ENCODE results near the gene LTF.
A peak's percentile ranks its signal among the peaks of the same experiment; 100 is the strongest.
"Not testable (repeated sequence)": the region's sequence is repeated elsewhere in the genome, so short reads cannot be mapped to it uniquely, and the experiment has no call there.

Gene LTF

GRCh38 chr3:46464326-46465195 is at the start of gene LTF:
LTF (minus strand) TSS chr3:46464905; CDS start chr3:46464867, 38 bp downstream.
- no peak for DNase-seq

GRCh38 chr3:46512191-46512749 is 47.6 kb upstream of the LTF start:
- DNase-seq, result no peak

- DNase-seq, result no peak
These were observed 45.0 kb upstream of the LTF start for GRCh38 chr3:46509661-46510187.

DNA sequence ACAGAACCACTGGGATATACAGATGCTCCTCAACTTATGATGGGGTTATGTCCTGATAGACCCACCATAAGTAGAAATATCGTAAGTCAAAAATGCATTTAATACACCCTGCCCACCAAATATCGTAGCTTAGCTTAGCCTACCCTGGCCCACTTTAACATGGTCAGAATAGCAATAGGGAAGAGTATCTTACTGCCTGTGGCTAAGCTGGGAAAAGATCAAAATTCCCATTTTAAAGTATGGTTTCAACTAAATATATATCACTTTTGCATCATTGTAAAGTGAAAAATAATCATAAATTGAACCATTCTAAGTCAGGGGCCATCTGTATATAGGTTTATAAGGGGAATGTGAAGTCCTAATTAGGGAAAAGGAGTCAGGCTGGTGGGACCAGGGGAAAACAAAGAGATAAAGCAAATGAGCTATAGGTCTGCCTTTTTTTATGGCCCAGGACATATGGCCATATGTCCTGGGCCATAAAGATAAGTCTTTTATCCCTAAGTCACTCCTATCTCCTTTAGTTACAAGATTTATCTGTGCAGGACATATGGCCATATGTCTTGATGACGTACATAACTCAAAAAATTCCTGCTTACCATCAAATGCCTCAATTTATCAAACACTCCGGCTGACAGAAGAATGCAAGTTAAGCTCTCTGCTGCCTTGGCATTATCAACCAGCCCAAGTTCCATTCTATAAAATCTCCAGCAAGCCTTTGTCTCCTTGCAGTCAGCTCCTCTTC is 44.3 kb upstream of the LTF start:
- DNase-seq, result no peak

GRCh38 chr3:46506526-46506925 is 41.8 kb upstream of the LTF start:
- DNase-seq, result no peak

DNA sequence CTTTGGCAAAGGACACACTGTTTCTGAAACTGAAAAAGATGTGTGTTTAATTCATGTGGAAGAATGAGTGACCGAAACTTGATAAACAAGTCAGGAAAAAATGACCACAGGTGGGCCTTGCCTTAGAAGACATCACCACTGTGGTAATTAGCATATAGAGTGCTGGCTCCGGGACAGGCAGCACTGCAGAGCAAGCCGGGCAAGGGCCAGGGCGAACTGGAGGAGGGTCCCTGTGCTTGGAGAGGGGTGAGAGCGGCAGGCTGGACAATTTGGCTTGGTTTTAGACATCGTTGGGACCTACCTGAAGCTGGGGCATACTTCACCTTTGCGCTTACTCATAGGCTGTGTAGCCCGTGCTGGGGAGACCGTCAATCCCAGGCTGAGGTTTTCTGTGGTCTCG is 41.2 kb upstream of the LTF start:
- no peak for DNase-seq

DNA sequence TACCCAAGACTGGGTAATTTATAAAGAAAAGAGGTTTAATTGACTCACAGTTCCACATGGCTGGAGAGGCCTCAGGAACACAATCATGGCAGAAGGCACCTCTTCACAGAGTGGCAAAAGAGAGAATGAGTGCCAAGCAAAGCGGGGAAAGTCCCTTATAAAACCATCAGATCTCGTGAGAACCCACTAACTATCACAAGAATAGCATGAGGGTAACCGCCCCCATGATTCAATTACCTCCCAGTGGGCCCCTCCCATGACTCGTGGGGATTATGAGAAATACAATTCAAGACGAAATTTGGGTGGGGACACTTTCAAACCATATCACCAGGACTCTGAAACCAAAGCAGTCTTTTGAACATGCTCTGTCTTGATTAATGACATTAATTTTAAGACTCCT is 40.1 kb upstream of the LTF start:
- no peak for DNase-seq

DNA sequence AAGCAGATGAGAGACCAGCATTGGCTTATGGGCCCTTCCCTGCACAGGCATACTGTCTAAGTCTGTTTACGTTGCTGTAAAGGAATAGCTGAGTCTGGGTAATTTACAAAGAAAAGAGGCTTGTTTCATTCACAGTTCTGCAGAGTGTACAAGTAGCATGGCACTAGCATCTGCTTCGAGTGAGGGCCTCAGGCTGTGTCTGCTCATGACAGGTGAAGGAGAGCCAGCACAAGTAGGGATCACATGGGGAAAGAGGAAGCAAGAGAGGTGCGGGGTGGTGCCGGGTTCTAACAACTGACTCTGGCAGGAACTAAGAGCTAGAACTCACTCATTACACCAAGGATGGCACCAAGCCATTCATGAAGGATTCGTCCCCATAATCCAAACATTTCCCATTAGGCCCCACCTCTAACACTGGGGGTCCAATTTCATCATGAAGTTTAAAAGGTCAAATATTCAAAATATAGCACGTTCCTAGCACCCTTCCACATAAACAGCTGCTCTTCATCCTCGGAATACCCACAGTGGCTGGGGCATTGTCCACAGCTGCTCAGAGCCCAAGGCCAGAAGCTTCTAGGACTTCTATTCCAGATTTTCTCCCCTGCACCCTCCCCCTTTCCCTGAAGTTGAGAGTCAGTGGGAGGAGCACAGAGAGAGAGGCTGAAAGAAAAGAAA is 38.6 kb upstream of the LTF start:
- DNase-seq, result no peak

GRCh38 chr3:46501702-46502101 is 37.0 kb upstream of the LTF start:
- no peak for DNase-seq

- DNase-seq, result no peak
These were observed 36.2 kb upstream of the LTF start for GRCh38 chr3:46500656-46501635.

DNA sequence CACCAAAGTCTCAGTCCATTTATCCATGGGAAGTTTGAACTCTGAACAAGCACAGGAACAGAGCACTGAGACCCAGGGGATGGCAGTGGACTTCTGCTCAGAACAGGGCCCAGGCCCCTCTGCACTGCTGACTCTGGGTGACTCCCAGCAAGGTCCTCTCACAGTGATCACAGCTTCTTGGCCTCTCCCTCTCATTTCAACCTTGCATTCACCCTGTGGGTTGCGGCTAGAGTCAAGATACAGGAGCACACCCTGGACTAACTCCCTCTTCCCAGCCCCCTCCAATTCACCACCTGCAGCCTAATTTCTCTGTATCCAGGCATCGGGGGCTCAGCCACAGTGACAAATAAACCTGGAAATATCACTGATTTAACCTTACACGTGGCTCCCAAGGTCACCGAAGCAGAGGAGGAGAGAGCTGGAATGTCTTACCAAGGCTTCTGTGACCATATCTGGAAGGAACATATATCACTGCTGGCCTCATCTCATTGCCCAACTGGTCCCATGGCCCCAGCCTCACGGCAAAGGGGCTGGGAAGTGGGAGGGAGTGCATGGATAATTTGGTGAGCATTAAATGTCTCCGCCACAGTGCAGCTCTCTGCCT is 34.3 kb upstream of the LTF start:
- DNase-seq, result no peak

DNA sequence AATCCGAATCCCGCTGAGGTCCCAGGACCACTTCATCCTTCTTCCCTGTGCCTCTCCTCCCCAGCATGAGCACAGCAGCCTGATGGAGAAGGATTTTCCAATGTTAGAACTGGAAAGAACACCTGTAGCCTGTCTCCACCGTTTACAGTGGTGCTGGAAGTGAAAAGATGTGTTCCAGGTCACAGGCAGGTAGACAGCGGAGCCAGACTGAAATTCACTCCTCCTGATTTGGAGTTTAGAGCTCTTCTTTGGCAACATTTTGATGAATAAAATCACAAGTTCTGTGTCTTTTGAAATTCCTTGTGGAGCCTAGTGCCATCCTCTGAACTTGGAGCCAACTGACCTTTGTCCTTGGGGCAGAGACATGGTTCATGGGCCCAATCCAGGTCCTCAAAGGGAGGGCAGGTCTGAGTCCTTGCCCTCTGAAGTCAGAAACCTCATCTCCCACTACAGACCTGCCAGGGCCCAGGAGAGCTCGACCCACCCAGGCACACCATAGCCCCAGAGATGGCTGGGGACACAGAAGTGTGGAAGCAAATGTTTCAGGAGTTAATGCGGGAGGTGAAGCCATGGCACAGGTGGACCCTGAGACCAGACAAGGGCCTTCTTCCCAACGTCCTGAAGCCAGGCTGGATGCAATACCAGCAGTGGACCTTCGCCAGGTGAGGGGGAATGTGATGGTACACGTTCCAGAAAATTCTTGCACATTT is 33.0 kb upstream of the LTF start, which contains the start of gene RTP3:
Gene RTP3 (plus strand): TSS at position 421 of the 710 bp plus-strand sequence. CDS start 87 bp downstream, at position 508.
- no peak for DNase-seq

DNA sequence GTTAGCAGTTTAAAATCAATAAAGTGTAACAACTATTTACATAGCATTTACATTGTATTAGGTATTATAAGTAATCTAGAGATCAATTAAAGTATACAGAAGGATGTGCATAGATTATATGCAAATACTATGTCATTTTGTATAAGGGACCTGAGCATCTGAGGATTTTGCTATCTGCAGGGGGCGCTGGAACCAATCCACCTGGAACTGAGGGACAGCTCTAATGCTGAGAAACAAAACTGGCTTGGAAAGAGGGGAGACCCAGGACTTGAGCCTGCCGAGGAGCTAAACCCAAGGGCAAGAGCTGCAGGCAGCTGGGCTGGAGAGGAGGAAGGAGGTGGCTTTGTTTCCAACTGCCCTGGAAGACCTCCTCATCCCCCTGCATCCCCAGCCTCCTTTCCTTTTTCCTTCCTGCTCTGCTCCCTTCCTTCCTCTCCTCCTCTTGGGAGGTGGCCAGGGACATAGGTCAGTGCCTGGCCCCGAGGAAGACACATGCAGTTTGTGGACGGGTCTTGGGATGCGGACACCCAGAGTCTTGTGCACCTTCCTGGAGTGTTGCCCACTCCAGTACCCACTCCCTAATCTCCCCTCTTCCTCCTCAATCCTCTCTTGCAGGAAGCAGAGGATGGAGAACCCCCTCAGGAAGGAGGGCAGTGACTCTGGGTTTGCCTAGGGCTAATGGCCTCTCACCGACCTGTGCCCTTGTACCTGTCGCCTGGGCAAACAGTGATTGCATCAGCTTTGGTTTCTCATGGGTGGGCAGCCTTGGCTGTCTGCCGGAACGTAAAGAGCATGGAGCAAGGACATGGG is 32.2 kb upstream of the LTF start:
- peak; percentile 32 to 38 for DNase-seq

DNA sequence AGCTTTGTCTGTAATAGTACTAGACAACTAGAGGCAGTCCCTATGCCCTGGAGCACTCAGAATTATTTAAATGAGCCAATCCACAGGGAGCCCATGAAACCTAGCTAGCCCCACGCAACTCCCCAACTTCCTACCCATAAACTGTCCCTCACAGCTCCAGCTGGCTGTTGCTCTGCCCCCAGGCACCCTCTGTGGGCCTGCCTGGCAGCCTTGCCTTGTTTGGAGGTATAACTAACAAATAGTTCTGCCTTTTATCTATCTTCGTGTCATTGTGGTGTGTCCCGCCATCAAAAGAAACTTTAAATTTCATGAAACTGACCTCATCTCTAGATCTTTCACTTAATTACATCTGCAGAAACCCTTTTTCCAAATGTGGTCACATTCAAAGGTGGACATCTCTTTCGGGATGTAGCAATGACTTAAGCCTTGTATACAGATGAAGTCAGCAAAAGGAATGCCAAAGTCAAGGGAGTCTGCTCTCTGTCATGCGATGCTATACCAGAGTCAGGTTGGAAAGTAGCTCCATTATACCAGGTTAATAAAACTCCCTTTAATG is 31.3 kb upstream of the LTF start:
- no peak for DNase-seq

GRCh38 chr3:46494491-46494890 is 29.8 kb upstream of the LTF start:
- not testable (repeated sequence) for DNase-seq

DNA sequence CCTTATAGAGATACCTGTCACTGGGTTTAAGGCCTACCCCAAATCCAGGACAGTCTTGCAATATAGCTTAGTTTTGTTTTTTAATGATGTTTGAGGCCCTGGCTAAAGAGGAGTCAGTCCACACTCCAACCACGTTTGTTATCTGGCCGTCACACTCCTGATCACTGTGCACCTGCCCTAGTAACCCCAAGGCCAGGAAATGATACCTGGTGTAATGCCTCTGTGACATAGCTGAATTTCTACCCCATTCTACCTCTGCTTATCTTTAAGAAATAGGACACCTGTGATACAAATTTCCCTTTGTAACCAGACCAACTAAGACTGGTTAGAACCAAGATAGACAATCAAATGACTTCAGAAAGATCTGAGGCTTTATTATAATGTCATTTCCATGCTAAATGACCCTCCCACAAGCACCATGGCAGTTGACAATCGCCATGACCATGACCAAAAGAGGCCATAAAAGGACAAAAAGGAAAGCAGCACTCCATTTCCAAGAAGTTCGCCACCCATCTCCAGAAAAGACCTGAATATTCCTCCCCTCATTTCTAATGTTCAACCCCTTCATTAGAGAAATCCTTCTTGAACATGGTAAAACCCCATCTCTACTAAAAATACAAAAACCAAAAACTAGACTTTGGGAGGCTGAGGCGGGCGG is 28.3 kb upstream of the LTF start:
- DNase-seq, result no peak

DNA sequence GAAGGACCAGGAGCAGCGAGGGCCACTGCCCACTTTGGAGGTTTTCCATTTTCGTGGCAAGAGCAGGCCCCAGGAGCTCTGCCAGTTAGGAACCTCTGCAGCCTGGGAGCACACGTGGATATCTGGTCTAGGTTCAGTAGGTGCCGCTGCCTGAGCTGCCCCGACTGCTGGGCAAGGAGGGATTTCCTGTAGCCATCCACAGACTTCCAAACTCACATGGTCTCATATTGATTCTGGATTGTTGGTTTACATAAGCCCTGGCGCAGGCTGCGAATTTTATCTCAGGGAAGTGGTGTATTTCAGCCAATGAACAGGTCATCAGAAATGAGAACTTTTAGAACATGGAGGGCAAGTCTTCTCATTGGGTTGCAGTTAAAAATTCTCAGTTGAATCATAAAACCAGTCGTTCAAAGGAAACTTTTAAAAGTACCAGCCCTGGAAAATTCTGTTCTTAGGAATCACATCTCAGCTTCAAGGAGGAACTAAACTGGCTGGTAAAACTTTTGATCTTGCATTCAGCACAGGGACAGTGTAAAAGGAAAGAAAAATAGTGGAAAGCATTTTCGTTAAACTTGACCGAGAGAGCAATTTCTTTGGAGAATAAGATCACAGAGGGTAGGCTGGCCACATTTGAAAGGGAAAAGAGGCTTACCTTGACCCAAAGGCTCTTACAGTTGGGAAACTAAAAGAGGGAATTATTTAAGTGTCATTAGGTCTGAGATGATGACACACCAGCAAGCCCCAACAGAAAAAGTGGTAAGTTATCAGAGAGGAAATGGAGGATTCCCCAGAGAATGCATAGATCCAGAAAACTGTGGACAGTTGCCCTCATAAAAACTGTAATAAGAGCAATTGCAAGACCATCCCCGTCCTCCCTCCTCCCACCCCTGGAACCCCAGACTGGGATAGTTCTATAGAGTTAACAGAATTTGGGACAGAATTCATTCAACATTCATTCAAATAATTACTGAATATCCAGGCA is 26.7 kb upstream of the LTF start:
- DNase-seq, result no peak
